Right lobe of liver (tissue), 4 donors: Measurements from ENCODE around the gene RASAL3.

Experiments used
- CTCF ChIP-seq, 4 donors: fragments of 200-600 bp in 3 of 4; fragments of 450-650 bp in 1 of 4; IDR thresholded peaks; one replicate each; pipeline versions ENCODE4 v1.5.1 to v1.8.0; 2016 to 2022; ENCODE audit warnings: antibody characterized with exemption in 4 of 4, mild to moderate bottlenecking in 2 of 4
- POLR2A ChIP-seq: fragments of 450-650 bp; IDR thresholded peaks from one replicate; pipeline ENCODE4 v1.6.1; 2017; ENCODE audit warnings: antibody characterized with exemption, mild to moderate bottlenecking
- donor health status: DM: no; HTN: no; CAD: no.
- donor health status: DM: no; HTN: no; CAD: no.
- donor health status: DM: no; HTN: yes; CAD: no.

GRCh38 chr19:15476325-15476724 is 12.0 kb upstream of the RASAL3 start:
- TF ChIP-seq CTCF (IDR thresholded peaks at IDR 0.05), result no peak
- no peak for TF ChIP-seq POLR2A
